HCT116 (cell line): Measurements from ENCODE around the gene HDAC10. TPM values are rescaled to one million over a fixed set of nuclear protein-coding genes. Genes with fewer than 3 reads are reported as not detected.

ENCODE experiments used
- ATAC-seq: fragments of 200-7000 bp; cut with Tn5 transposase; 2 replicates; pipeline ENCODE4 v1.9.1; 2020; ENCODE audit warnings: mild to moderate bottlenecking, moderate library complexity
- BruUV-seq: library from RNA; stranded (reverse); fragments of 400-500 nt; replicated peaks from 2 replicates; lab custom pipeline; 2021; lab: Mats Ljungman, UMichigan
- CTCF ChIA-PET: fragments of 300-600 bp; sonication (Branson Sonifier 250); formaldehyde crosslinking; loops from one replicate; lab custom pipeline; 2021; ENCODE audit warnings: antibody characterized with exemption; lab: Charles Lee
- POLR2A ChIA-PET: fragments of 300-600, 350-600 bp; sonication (Branson Sonifier 250); formaldehyde crosslinking; loops from one replicate; lab custom pipeline; 2021; ENCODE audit warnings: antibody characterized with exemption; lab: Charles Lee
- RAD21 ChIA-PET, 2 experiments: fragments of 300-600 bp; sonication (Branson Sonifier 250); formaldehyde crosslinking; loops; one replicate each; lab custom pipeline; 2023; ENCODE audit warnings: low total read pairs in 2 of 2; ENCODE audit not compliant: uncharacterized antibody in 2 of 2, unreplicated experiment in 2 of 2, low non-redundant PET in 1 of 2; lab: Charles Lee
- DNase-seq: peaks from one replicate; pipeline ENCODE4 v3.0.0-alpha.2; 2010; ENCODE audit warnings: low read depth, low spot score
- H2AFZ ChIP-seq: fragments of 200-600 bp; shearing (Covaris generic), sonication (generic); 2 replicates; pipeline ENCODE4 v1.6.1; 2017; ENCODE audit warnings: low read depth, mixed run types, mixed read lengths, antibody characterized with exemption, low read length; ENCODE audit not compliant: poor library complexity, severe bottlenecking
- H3K27ac ChIP-seq: 2 replicates; pipeline ENCODE4 v1.5.1; 2012; ENCODE audit warnings: low read depth, low read length
- H3K27me3 ChIP-seq: fragments of 200-600 bp; sonication (generic); 2 replicates; pipeline ENCODE4 v1.6.1; 2016; ENCODE audit warnings: mixed run types, low read length, mixed read lengths; ENCODE audit not compliant: insufficient read depth
- H3K36me3 ChIP-seq, 2 experiments: fragments of 200-500 bp in 1 of 2; fragments of 200-600 bp in 1 of 2; sonication (Bioruptor generic) in 1 of 2; sonication (generic) in 1 of 2; 2 replicates each; pipeline versions ENCODE4 v1.5.1 to v1.6.1; 2014 to 2016; ENCODE audit warnings: low read length in 2 of 2, inconsistent platforms in 1 of 2, mixed read lengths in 1 of 2, mixed run types in 1 of 2; ENCODE audit not compliant: insufficient read depth in 2 of 2, control insufficient read depth in 1 of 2
- H3K4me1 ChIP-seq, 2 experiments: fragments of 200-600 bp in 1 of 2; sonication (generic) in 1 of 2; 2 replicates each; pipeline versions ENCODE4 v1.5.1 to v1.6.1; 2012 to 2017; ENCODE audit warnings: low read length in 2 of 2, inconsistent platforms in 1 of 2, mild to moderate bottlenecking in 1 of 2, mixed read lengths in 1 of 2, mixed run types in 1 of 2, moderate library complexity in 1 of 2; ENCODE audit not compliant: insufficient read depth in 2 of 2, control insufficient read depth in 1 of 2
- H3K4me2 ChIP-seq: fragments of 200-600 bp; sonication (generic); 2 replicates; pipeline ENCODE4 v1.6.1; 2017; ENCODE audit warnings: mixed run types, low read length, mixed read lengths
- H3K4me3 ChIP-seq, 2 experiments: fragments of 200-600 bp in 1 of 2; sonication (generic) in 1 of 2; replicated peaks in 1 of 2; 2 replicates each; pipeline ENCODE4 v1.5.1; 2011 to 2016; ENCODE audit warnings: low read length in 2 of 2, control low read depth in 1 of 2, low read depth in 1 of 2, mild to moderate bottlenecking in 1 of 2, mixed read lengths in 1 of 2, mixed run types in 1 of 2
- H3K79me2 ChIP-seq: fragments of 200-600 bp; sonication (generic); 2 replicates; pipeline ENCODE4 v1.6.1; 2017; ENCODE audit warnings: mild to moderate bottlenecking, mixed run types, low read length, moderate library complexity, mixed read lengths; ENCODE audit not compliant: insufficient read depth
- H3K9ac ChIP-seq: fragments of 200-600 bp; sonication (generic); 2 replicates; pipeline ENCODE4 v1.6.1; 2016; ENCODE audit warnings: low read length, mixed read lengths
- H3K9me2 ChIP-seq: fragments of 200-600 bp; sonication (generic), shearing (Covaris generic); 2 replicates; pipeline ENCODE4 v1.6.1; 2017; ENCODE audit warnings: mixed run types, mild to moderate bottlenecking, moderate library complexity; ENCODE audit not compliant: insufficient read depth
- H3K9me3 ChIP-seq, 2 experiments: fragments of 200-500 bp in 1 of 2; fragments of 200-600 bp in 1 of 2; sonication (Bioruptor generic) in 1 of 2; sonication (generic) in 1 of 2; 2 replicates each; pipeline ENCODE4 v1.6.1; 2014 to 2017; ENCODE audit warnings: low read length in 2 of 2, mixed read lengths in 2 of 2, inconsistent platforms in 1 of 2, low read depth in 1 of 2, mild to moderate bottlenecking in 1 of 2, mixed run types in 1 of 2, moderate library complexity in 1 of 2; ENCODE audit not compliant: control insufficient read depth in 1 of 2, insufficient read depth in 1 of 2
- H4K20me1 ChIP-seq: fragments of 200-600 bp; sonication (generic), shearing (Covaris generic); 2 replicates; pipeline ENCODE4 v1.6.1; 2017; ENCODE audit warnings: mixed run types, mild to moderate bottlenecking, moderate library complexity; ENCODE audit not compliant: insufficient read depth
- CTCF ChIP-seq, 3 experiments: fragments of 200-600 bp in 1 of 3; sonication (generic) in 1 of 3; IDR thresholded peaks in 2 of 3; conservative IDR thresholded peaks in 1 of 3; 2 replicates each; pipeline ENCODE4 v1.5.1; 2012 to 2017; ENCODE audit warnings: low read depth in 2 of 3, low read length in 2 of 3, antibody characterized with exemption in 1 of 3, borderline replicate concordance in 1 of 3, control low read depth in 1 of 3, mild to moderate bottlenecking in 1 of 3, mixed read lengths in 1 of 3, mixed run types in 1 of 3, moderate library complexity in 1 of 3; ENCODE audit not compliant: insufficient read depth in 1 of 3
- RAD21 ChIP-seq: IDR thresholded peaks from 2 replicates; pipeline ENCODE4 v1.6.1; 2012; ENCODE audit warnings: low read depth, mild to moderate bottlenecking
- TCF7L2 ChIP-seq: IDR thresholded peaks from 2 replicates; pipeline ENCODE4 v1.7.0; 2011; ENCODE audit warnings: borderline replicate concordance, inconsistent platforms; ENCODE audit not compliant: insufficient read depth, insufficient read length; ENCODE audit errors: extremely low read depth
- intact Hi-C: fragments of 100-400 bp; cut with micrococcal nuclease; formaldehyde crosslinking; loops from 2 replicates; pipeline ENCODE4 v1.10.0; 2022
- total RNA-seq: library from RNA; stranded (reverse); gene quantifications from one replicate; pipeline ENCODE4 v1.2.1, GENCODE V29; 2021; ENCODE audit not compliant: unreplicated experiment

Gene HDAC10
- total RNA-seq, 1 experiment from 2014 or later: 67.5 TPM

GRCh38 chr22:50209893-50210292, 41.2 kb downstream of the HDAC10 start:
- no peaks in the 10 kb centered on the region for H3K9me2 ChIP-seq
- RAD21 ChIA-PET: no interaction called here
- ATAC-seq: peak; percentile 67
- H3K9ac ChIP-seq: no peak overlapping the region
- H3K4me3 ChIP-seq: no peak overlapping the region
- H3K27me3 ChIP-seq: no peaks in the 10 kb centered on the region
- H3K79me2 ChIP-seq: peaks cover 13% of the 10 kb centered on the region; the same call in 1 of the 2 replicates
- TF ChIP-seq CTCF (IDR thresholded peaks at IDR 0.05 in 2 of 3, conservative IDR thresholded peaks at IDR 0.05 in 1 of 3; ENCODE audit: borderline replicate concordance in 1 of 3, insufficient read depth in 1 of 3, low read depth in 2 of 3, low read length in 2 of 3) (peak; percentile 75 to 89 (median 89)), RAD21 (peak; percentile 71), TCF7L2 (no peak)
- peaks cover 11 to 18% of the 10 kb centered on the region in 2 experiments for H3K36me3 ChIP-seq
- no peak overlapping the region for H2AFZ ChIP-seq
- BruUV-seq: no TSS peak
- no peak overlapping the region for H3K4me2 ChIP-seq
- H3K9me3 ChIP-seq: no peaks in the 10 kb centered on the region
- CTCF ChIA-PET: no interaction called here
- H3K4me1 ChIP-seq: peaks cover 0 to 16% of the 10 kb centered on the region in 2 experiments; a peak in 2 of 4 replicates
- H4K20me1 ChIP-seq: no peaks in the 10 kb centered on the region
- H3K27ac ChIP-seq: no peak overlapping the region; the same call in 1 of the 2 replicates
- POLR2A ChIA-PET: no interaction called here
- DNase-seq: no peak
- intact Hi-C loops: loop anchor here (1.0 to 10.0 kb wide), 2 partner anchors 61 to 275 kb away; no protein-coding TSS in a partner anchor
